ENCODE data around the gene SERAC1.

DNA sequence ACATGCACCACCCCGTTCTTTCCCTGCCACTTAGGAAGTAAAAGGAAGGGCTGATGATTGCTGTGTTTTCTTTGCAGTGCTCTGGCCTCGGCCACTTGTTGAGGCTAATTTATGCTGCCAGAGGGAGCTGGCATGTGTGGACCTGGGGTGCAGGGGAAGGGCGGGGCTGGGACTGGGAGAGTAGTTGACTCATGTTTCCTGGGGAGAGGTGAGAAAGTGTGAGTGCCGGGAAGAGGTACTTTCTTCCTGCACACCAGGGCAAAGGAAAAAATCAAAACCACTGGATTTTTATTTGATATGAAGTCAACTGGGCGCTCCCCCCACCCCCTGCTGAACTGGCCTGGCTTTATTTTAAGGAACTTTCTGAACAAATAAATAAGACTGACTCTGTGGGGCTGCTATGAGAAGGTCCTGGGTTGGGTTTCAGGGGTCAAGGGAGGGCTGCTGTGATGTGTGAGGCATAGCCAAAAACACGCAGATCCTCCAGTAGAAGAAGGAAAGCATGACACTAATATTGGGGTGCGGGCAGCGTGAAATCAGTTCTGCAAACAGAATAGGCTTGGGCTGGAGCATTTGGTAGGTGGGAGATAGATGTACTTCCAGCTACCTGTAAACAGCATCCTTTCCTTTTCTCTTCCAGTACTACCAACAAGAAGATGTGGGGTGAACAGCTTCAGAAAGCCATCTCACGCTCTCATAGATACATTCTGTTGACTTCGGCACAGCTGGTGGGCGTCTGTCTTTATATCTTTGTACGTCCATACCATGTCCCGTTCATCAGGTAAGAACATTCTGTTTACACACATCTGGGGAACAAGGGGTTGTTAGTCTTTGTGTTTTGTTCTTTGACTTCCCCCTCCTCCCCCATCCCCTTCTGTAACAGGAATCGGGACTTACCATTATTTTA is 98.9 kb downstream of the SERAC1 start:
- TF ChIP-seq, protein P1, sequence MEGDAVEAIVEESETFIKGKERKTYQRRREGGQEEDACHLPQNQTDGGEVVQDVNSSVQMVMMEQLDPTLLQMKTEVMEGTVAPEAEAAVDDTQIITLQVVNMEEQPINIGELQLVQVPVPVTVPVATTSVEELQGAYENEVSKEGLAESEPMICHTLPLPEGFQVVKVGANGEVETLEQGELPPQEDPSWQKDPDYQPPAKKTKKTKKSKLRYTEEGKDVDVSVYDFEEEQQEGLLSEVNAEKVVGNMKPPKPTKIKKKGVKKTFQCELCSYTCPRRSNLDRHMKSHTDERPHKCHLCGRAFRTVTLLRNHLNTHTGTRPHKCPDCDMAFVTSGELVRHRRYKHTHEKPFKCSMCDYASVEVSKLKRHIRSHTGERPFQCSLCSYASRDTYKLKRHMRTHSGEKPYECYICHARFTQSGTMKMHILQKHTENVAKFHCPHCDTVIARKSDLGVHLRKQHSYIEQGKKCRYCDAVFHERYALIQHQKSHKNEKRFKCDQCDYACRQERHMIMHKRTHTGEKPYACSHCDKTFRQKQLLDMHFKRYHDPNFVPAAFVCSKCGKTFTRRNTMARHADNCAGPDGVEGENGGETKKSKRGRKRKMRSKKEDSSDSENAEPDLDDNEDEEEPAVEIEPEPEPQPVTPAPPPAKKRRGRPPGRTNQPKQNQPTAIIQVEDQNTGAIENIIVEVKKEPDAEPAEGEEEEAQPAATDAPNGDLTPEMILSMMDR (IDR thresholded peaks at IDR 0.05; ENCODE audit: low read depth, low read length, missing input control) = no peak
- TF ChIP-seq MAX (IDR thresholded peaks at IDR 0.05) (no peak), RAD21 (IDR thresholded peaks at IDR 0.05) (no peak), YY1 (IDR thresholded peaks at IDR 0.05) (no peak), ATF3 (IDR thresholded peaks at IDR 0.05) (no peak), ZBTB33 (IDR thresholded peaks at IDR 0.05) (no peak), TAF1 (conservative IDR thresholded peaks at IDR 0.05) (no peak), RXRA (IDR thresholded peaks at IDR 0.05) (no peak), JUND (IDR thresholded peaks at IDR 0.05) (no peak), HNF4A (conservative IDR thresholded peaks at IDR 0.05) (no peak), EGR1 (IDR thresholded peaks at IDR 0.05; ENCODE audit: low read depth in 2 of 2) (no peak), FOXA1 (IDR thresholded peaks at IDR 0.05) (no peak), GABPA (IDR thresholded peaks at IDR 0.05 in 1 of 2, conservative IDR thresholded peaks at IDR 0.05 in 1 of 2) (no peak)
- TF ChIP-seq, protein P2, sequence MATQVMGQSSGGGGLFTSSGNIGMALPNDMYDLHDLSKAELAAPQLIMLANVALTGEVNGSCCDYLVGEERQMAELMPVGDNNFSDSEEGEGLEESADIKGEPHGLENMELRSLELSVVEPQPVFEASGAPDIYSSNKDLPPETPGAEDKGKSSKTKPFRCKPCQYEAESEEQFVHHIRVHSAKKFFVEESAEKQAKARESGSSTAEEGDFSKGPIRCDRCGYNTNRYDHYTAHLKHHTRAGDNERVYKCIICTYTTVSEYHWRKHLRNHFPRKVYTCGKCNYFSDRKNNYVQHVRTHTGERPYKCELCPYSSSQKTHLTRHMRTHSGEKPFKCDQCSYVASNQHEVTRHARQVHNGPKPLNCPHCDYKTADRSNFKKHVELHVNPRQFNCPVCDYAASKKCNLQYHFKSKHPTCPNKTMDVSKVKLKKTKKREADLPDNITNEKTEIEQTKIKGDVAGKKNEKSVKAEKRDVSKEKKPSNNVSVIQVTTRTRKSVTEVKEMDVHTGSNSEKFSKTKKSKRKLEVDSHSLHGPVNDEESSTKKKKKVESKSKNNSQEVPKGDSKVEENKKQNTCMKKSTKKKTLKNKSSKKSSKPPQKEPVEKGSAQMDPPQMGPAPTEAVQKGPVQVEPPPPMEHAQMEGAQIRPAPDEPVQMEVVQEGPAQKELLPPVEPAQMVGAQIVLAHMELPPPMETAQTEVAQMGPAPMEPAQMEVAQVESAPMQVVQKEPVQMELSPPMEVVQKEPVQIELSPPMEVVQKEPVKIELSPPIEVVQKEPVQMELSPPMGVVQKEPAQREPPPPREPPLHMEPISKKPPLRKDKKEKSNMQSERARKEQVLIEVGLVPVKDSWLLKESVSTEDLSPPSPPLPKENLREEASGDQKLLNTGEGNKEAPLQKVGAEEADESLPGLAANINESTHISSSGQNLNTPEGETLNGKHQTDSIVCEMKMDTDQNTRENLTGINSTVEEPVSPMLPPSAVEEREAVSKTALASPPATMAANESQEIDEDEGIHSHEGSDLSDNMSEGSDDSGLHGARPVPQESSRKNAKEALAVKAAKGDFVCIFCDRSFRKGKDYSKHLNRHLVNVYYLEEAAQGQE (IDR thresholded peaks at IDR 0.05) = no peak
